ENCODE results near the gene MICU1.
"Not testable (repeated sequence)": the region's sequence is repeated elsewhere in the genome, so short reads cannot be mapped to it uniquely, and the experiment has no call there.

Gene MICU1

DNA sequence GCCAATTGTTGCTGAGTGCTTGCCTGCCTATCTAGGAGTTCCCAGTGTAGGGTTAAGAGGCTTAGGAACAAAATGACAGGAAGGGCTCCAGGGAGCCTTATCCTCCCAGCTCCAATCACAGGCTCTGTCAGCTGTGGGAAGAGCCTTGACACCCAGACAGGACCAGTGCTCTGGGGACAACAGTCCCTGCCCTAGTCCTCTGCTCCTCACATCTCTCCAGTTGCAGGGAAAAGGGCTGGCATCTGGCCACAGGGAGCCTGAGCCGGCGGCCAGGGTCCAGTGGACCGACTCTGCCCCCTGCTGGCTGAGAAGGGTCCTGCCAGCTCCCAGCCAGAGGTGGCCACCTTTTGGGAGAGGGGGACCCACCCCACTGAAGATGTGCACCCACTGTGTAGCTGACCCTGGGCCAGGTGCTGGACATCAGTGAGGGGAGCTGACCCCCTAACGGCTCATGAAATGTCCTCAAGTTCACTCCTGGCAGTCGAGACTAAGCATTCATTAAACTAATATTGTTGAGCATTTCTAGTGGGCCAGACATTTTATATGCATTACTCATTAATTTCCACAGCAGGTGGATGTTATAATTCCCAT, 288.7 kb downstream of the MICU1 start:
- DNase-seq = peak; percentile 8

- no peak for DNase-seq
Observed at GRCh38 chr10:72336259-72337038, 289.4 kb downstream of the MICU1 start.

GRCh38 chr10:72335394-72336258, 290.3 kb downstream of the MICU1 start:
- no peak for DNase-seq

- DNase-seq = peak; percentile 92
Observed at GRCh38 chr10:72334825-72335393, 291.0 kb downstream of the MICU1 start.

GRCh38 chr10:72334196-72334824, 291.6 kb downstream of the MICU1 start:
- DNase-seq = no peak

DNA sequence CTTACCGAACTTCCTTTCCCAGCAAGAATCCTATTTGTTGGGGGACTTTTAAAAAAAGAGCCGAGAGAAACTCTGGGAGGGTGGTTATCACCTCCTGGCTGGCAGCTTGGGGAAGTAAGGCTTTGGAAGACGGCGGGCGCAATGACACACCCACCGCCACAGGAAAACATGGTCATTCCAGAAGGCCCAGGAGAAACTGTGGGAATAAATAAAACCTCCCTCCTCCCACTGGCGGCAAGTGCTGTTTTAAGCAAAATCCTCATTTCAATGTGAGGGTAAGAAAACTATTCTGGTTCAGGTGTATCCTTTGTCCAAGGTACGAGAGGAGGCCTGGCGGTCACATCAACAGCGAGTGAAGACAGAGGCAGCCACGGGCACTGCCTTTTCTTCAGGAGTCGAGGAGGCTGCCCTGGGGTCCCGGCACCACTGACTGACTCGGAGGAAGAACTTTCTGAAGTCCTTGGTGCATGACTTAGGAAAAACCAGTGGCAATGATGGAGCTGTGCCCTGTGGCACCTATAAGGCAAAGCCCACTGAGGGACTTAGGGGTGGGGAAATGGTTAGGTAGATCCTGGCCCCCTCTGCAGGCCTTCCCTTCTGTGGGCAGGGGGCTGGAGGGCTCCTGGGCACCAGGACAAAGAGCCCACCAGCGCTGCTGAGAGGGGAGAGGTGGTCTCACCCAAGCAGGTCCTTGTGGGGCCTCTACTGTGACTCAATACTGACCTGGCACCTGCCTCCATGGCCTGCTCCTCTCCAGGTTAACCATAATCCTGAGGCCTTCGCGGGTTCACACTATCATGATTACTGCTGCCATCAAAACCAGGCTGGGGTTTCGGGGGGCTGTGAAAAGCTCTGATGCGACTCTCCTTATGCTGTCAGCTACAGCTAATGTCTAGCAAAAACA, 292.5 kb downstream of the MICU1 start:
- DNase-seq = no peak

DNA sequence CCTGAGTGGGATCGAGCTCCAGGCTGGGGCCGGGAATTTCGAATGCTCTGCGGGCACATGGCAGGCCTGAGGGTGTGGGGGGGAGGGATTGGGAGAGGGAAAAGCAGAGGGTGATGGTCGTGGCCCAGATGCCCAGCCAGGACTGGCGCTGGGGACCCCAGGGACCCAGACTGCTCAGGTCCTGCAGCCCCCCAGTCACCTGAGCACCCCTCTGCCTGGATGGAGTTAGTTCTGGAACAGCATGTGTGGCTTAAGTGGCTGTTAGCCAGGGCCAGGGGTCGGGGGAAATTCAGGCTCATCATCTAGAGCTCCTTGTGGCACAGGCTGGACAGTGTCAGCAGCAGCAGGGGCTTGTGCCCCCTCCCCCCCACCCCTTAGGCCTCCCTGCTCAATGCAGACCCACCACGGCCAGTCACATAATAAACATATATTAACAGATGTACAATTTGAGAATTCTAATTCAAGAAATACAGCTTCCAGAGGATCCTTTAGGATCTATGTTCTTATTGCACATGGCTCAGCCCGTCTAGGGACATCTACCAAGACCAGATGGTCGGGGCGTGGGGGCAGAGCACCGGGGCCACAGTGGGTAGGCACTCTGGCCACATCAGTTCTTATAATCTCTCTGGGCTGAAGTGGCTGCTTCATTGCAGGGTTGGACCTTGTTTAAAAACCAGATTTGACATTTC, 293.3 kb downstream of the MICU1 start:
- DNase-seq = no peak

DNA sequence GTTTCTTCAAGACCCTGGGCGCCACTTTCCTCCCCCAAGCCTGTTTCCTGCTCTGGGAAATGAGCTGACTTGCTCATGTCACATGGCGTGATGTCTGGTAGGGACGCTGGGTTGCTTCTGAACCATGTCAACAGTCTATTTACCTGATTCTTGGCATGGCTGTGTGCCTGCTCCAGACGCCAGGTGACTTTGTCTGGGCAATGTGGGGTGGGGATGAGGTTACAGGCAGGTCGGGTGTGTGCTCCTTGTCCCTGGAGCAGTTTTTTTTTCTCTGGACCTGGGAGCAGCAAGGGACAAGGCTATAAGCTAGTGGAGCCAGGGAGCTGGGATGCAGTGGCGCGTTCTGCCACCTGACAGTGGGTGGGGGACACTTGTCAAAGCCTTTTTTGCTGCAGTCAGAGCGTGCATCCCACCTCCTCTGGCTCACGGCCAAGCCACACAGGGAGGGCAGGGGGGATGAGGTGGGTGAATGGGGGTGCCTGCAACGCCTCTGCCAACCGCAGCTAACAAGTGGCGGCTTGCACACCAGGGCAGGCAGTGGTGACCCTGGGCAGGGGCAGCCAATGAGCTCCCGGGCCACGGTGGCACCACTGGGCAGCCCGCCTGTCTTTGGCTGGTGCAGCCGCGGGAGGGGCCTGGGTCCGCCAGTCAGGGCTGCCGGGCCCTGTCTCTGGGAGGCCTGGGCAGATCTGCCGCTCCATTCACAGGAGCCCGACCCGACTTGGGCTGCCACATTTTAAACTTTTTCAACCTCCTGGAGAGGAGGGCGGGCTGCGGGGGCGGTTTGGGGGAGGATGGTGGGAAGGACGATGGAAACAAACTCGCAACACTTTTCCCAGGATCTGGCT, 294.1 kb downstream of the MICU1 start:
- DNase-seq = peak; percentile 98

GRCh38 chr10:72330069-72330426, 295.8 kb downstream of the MICU1 start:
- DNase-seq = no peak

- no peak for DNase-seq
Observed at GRCh38 chr10:72329290-72330068, 296.4 kb downstream of the MICU1 start.

DNA sequence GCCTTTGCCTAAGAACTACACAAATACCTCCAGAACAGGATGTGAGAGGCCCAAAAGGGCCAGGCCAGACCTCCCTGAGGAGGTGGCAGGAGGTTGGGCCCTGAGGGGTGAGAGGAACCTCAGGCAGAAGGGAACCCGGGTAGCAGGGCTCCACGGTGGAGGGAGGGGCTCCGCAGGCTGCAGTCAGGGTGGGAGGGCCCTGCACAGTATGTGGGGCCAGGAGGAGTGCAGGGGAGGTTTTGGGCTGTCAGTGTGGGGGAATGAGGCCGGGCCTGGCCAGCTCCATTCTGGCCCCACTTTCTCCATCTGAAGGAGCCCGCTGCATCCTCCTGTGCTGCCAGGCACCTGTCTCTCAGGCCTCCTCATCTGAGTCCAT, 297.1 kb downstream of the MICU1 start:
- peak; percentile 43 for DNase-seq

DNA sequence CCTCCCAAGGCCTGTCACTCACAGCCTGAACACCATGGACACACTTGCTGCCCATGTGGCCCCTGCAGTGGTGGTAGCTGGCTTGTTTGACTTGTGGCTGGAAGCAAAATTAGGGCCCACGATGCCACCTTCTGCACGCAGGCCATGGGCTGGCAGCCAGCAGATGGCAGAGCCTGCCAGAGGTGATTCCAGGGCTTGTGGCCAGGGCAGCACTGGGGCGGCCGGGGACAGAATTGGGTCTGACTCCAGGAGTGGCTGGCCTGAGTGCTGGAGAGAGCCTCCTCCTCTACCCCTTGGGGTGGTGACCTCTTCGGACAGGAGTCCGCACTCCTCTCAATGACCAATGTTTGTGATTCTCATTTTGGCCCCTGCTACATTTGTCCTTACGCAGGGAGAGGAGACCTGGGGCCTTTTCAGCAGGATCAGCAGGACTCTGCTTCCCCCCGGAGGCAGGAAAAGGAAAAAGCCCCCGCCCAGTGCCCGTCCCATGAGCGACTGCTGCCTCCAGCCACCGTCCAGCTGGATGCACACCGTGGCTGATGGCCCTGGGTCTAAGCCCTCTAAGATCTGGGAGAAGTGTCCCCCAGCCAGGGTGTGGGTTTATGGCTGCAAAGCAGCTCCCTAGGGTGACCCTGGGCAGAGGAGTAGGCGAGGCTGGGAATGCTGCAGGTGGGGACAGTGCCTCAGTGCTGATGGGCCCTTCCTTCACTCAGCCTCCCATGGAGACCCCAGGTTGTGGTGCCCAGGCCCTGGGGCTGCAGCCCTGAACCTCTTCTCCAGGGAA, 297.6 kb downstream of the MICU1 start:
- peak; percentile 40 for DNase-seq

DNA sequence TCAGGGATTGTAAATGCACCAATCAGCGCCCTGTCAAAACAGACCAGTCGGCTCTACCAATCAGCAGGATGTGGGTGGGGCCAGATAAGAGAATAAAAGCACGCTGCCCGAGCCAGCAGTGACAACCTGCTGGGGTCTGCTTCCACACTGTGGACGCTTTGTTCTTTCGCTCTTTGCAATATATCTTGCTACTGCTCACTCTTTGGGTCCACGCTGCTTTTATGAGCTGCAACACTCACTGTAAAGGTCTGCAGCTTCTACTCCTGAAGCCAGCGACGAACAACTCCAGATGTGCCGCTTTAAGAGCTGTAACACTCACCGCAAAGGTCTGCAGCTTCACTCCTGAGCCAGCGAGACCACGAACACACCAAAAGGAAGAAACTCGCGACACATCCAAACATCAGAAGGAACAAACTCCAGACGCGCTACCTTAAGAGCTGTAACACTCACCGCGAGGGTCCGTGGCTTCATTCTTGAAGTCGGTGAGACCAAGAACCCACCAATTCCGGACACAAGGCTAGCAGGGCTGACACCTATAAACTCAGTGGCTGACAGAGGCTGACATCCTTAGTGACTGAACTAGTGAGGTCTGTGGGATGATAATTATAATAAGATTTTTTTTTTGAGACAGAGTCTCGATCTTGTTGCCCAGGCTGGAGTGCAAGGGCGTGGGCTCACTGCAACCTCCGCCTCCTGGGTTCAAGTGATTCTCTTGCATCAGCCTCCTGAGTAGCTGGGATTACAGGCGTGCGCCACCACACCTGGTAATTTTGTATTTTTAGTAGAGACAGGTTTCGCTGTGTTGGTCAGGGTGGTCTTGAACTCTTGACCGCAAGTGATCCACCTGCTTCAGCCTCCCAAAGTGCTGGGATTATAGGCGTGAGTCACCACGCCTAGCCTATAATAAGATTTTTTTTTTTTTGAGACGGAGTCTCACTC, 298.9 kb downstream of the MICU1 start:
- not testable (repeated sequence) for DNase-seq

GRCh38 chr10:72325243-72326175, 300.4 kb downstream of the MICU1 start:
- DNase-seq = not testable (repeated sequence)

GRCh38 chr10:72323771-72324191, 302.1 kb downstream of the MICU1 start:
- peak; percentile 50 for DNase-seq

GRCh38 chr10:72323108-72323749, 302.6 kb downstream of the MICU1 start:
- no peak for DNase-seq
